NCI-H187 treated with DMSO at 0.1 percent for 48 hours (cell line): ENCODE measurements around the gene CHRM4.
"Not testable (repeated sequence)": the region's sequence is repeated elsewhere in the genome, so short reads cannot be mapped to it uniquely, and the experiment has no call there.

Source experiments
- DNase-seq: peaks from one replicate; lab custom pipeline; 2025; lab: John Stamatoyannopoulos, UW

CHRM4 gene

GRCh38 chr11:46381819-46382645 lies 9.5 kb downstream of the CHRM4 start:
- DNase-seq: no peak

GRCh38 chr11:46381048-46381818 lies 10.3 kb downstream of the CHRM4 start, which contains the start of gene MDK:
Gene MDK (plus strand): TSS chr11:46381669. CDS start chr11:46382058, 389 bp downstream.
- no peak for DNase-seq

GRCh38 chr11:46380340-46381047 lies 11.1 kb downstream of the CHRM4 start:
- no peak for DNase-seq

- DNase-seq: not testable (repeated sequence)
Observed at GRCh38 chr11:46379482-46380293, 11.9 kb downstream of the CHRM4 start.

GRCh38 chr11:46378811-46379481 lies 12.6 kb downstream of the CHRM4 start:
- no peak for DNase-seq

GRCh38 chr11:46378296-46378695 lies 13.3 kb downstream of the CHRM4 start:
- no peak for DNase-seq

GRCh38 chr11:46377831-46378230 lies 13.7 kb downstream of the CHRM4 start:
- no peak for DNase-seq

GRCh38 chr11:46377290-46377689 lies 14.3 kb downstream of the CHRM4 start:
- no peak for DNase-seq

- no peak for DNase-seq
Observed at GRCh38 chr11:46376258-46377050, 15.1 kb downstream of the CHRM4 start.

GRCh38 chr11:46375392-46376101 lies 16.0 kb downstream of the CHRM4 start:
- no peak for DNase-seq

GRCh38 chr11:46374815-46375214 lies 16.8 kb downstream of the CHRM4 start:
- no peak for DNase-seq

- no peak for DNase-seq
Observed at GRCh38 chr11:46373787-46374740, 17.5 kb downstream of the CHRM4 start.

- not testable (repeated sequence) for DNase-seq
Observed at GRCh38 chr11:46372501-46372900, 19.1 kb downstream of the CHRM4 start.

GRCh38 chr11:46372086-46372485 lies 19.5 kb downstream of the CHRM4 start:
- DNase-seq: no peak

GRCh38 chr11:46371262-46371661 lies 20.3 kb downstream of the CHRM4 start:
- not testable (repeated sequence) for DNase-seq

GRCh38 chr11:46370253-46370652 lies 21.3 kb downstream of the CHRM4 start:
- DNase-seq: no peak

- DNase-seq: no peak
Observed at GRCh38 chr11:46369458-46370152, 22.0 kb downstream of the CHRM4 start.

GRCh38 chr11:46367916-46368267 lies 23.7 kb downstream of the CHRM4 start:
- DNase-seq: no peak
